NCI-H1930 (cell line): Measurements from ENCODE around the gene RHOT1.
"Not testable (repeated sequence)": the region's sequence is repeated elsewhere in the genome, so short reads cannot be mapped to it uniquely, and the experiment has no call there.

Source experiments
- DNase-seq, 2 experiments: peaks; one replicate each; lab custom pipeline; 2025; lab: John Stamatoyannopoulos, UW

RHOT1 gene

GRCh38 chr17:32124985-32125847 lies 17.1 kb upstream of the RHOT1 start:
- DNase-seq, result no peak

- DNase-seq, result no peak
Measured at GRCh38 chr17:32125848-32126153, 16.5 kb upstream of the RHOT1 start.

DNA sequence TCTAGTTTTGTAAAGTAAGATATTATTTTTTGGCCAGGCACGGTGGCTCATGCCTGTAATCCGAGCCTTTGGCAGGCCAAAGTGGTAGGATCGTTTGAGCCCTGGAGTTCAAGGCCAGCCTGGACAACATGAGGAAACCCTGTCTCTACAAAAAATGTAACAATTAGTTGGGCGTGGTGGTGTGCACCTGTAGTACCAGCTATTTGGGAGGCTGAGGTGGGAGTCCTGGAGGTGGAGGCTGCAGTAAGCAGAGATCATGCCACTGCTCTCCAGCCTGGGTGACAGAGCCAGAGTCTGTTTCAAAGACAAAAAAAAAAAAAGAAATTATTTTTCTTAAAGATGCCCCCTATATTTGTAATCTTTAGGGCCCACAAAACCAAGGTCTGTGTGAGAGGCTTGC lies 16.0 kb upstream of the RHOT1 start:
- DNase-seq, result no peak

GRCh38 chr17:32126746-32127145 lies 15.6 kb upstream of the RHOT1 start:
- DNase-seq, result no peak

DNA sequence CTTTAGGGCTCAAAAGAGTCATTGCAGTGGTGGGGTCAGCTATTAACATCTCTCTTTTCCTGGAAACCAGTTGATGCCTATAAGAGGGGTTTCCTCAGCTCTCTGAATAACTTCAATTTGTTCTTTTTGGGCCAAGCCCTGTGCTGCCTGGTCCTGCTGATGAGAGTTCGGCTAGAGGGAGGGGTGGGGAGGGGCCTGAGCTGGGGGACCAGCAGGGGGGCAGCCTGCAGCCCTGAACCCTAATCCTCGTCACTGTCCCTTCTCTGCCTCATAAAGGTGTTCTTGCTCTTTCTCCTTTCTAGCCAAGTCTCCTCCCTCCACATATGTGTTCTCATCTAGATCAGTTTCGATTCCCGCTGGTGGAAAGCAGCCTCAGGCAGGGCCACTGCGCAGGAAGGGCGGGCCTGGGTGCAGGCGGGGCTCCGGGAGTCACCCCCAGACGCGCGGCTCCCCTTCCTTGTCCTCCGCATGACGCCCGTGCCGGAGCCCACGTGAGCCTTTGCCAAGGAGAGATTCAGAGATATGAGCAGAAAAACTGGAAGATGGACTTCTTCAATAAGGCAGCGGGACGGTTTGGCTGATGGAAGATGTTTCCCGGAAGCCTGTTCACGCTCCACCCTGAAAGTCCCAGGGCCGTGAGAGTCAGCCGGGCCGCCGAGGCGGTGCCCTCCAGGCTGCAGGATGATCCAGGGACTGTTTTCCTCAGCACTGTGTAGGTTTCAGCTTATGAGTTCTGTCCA lies 15.0 kb upstream of the RHOT1 start:
- peak in 1 of 2 experiments; percentile 57 for DNase-seq

GRCh38 chr17:32128470-32128869 lies 13.8 kb upstream of the RHOT1 start:
- DNase-seq, result not testable (repeated sequence)

GRCh38 chr17:32135497-32136117 lies 6.7 kb upstream of the RHOT1 start:
- DNase-seq, result not testable (repeated sequence)

DNA sequence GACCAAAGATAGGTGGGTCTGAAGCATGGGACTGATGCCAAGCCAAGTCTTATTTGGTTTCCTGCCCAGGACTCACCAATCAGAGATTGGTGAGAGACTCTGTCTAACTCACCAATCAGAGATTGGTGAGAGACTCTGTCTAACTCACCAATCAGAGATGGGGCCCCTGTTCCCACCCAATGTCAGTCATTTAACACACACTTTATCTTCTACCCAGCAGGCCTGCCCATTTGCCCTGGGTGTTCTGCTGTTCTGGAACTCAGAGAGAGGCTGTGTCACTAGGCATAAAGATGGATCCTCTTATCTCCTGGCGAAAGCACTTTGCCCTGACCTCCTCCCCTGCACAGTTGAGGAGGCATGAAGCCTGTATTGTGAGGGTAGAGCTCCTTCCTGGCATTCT lies 5.4 kb upstream of the RHOT1 start:
- DNase-seq, result no peak

- DNase-seq, result not testable (repeated sequence)
Measured at GRCh38 chr17:32139504-32139903, 2.8 kb upstream of the RHOT1 start.

GRCh38 chr17:32141258-32141657 lies 1.0 kb upstream of the RHOT1 start:
- no peak for DNase-seq

GRCh38 chr17:32141679-32142037 lies 644 bp upstream of the RHOT1 start:
- DNase-seq, result no peak

GRCh38 chr17:32142857-32143526 lies 690 bp downstream of the RHOT1 start:
- DNase-seq, result no peak

GRCh38 chr17:32143527-32143870 lies 1.2 kb downstream of the RHOT1 start:
- no peak for DNase-seq

DNA sequence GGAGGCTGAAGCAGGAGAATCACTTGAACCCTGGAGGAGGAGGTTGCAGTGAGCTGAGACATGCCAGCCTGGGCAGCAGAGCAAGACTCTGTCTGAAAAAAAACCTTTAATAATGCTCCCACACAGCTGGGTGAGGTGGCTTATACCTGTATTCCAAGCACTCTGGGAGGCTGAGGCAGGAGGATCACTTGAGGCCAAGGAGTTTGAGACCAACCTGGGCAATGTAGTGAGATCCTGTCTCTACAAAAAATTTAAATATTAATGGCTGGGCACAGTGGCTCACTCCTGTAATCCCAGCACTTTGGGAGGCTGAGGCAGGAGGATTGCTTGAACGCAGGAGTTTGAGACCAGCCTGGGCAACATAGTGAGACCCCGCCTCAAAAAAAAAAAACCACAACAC lies 2.1 kb downstream of the RHOT1 start:
- DNase-seq, result not testable (repeated sequence)

GRCh38 chr17:32148351-32148750 lies 6.0 kb downstream of the RHOT1 start:
- DNase-seq, result no peak

GRCh38 chr17:32150358-32150757 lies 8.1 kb downstream of the RHOT1 start:
- DNase-seq, result no peak

- no peak for DNase-seq
Measured at GRCh38 chr17:32152130-32152529, 9.8 kb downstream of the RHOT1 start.

GRCh38 chr17:32155896-32156295 lies 13.6 kb downstream of the RHOT1 start:
- no peak for DNase-seq

DNA sequence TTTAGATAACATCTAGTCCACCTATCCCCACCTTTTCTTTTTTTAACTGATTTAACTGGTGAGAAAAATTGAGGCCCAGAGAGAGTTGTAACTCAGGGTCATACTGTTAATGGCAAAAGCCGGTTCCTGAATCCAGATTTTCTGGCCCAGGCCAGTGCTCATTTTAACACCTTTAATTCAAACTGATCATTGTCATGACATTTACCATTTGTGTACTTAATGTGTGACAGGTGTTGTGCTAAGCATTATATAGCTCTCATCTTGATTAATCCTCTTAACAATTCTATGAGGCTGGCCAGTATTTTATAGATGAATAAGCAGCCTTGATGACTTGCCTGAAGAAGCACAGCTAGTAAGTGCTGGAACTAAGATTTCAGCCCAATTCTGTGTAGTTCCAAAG lies 14.4 kb downstream of the RHOT1 start:
- DNase-seq, result no peak

DNA sequence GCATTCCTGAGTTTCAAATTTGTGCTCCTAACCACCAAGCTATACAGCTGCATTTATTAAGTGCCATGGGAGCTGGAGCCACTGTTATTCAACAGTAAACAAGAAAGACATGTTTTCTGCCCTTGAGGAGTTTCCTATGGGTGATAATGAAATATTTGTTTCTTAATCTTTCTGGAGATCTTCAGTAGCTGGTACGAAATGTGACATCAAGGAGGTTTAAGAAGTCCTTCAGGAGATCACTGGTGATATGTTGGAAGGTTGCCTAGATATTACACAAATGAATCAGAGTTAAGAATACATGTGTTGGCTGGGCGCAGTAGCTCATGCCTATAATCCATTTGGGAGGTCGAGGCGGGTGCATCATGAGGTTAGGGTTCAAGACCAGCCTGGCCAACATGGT lies 14.9 kb downstream of the RHOT1 start:
- no peak for DNase-seq

DNA sequence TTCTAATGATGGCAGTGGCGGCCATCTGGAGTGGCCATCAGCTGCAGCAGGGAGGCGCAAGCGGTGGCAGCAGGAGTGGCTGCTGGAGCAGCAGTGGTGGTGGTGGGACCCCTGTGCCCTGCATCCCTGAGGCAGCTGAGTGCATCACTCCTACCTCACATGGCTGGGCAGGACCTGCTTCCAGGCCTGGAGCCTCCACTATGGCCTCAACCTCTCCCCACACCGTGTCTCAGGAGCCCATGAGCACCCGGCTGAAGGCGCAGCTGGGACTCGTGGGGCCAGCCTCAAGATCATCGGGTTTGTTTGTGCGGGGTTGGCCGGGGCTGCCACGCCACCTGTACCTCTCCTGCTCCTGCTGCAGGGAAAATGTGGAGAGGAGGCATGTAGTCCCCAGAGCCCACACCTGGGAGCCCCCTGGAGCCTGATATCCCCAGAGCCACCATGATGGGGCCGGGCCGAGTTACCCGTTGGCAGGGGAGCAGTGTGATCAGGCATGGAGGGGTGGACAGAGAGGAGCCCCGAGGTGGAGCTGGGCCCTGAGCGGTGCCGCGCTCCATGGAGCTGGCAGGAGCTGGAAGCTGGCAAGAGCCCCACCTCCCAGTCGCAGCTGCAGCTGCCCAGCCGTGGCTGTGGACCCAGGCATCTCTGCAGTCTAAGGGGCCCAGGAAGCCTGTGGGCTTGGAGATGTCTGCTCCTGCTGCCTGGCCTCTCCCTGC lies 16.7 kb downstream of the RHOT1 start:
- DNase-seq, result no peak
